Mesenchymal stem cell (in vitro differentiated cells and primary cell): Measurements from ENCODE around the gene TRAF2.
A peak's percentile ranks its signal among the peaks of the same experiment; 100 is the strongest.
"Not testable (repeated sequence)": the region's sequence is repeated elsewhere in the genome, so short reads cannot be mapped to it uniquely, and the experiment has no call there.

ENCODE experiments used
- DNase-seq: peaks from one replicate; pipeline ENCODE4 v3.0.0-alpha.2; 2013
- H2AFZ ChIP-seq: one replicate; pipeline ENCODE4 v1.6.1; 2013; ENCODE audit warnings: low read depth, mild to moderate bottlenecking, control low read depth, inconsistent platforms, low read length, moderate library complexity
- H2AK5ac ChIP-seq: 2 replicates; pipeline ENCODE4 v1.6.1; 2013; ENCODE audit warnings: low read length, moderate library complexity, mild to moderate bottlenecking, inconsistent platforms; ENCODE audit not compliant: severe bottlenecking
- H2BK120ac ChIP-seq: one replicate; pipeline ENCODE4 v1.6.1; 2013; ENCODE audit warnings: low read depth, mild to moderate bottlenecking, inconsistent platforms, low read length, moderate library complexity
- H2BK12ac ChIP-seq, 2 experiments: one replicate each; pipeline ENCODE4 v1.6.1; 2013; ENCODE audit warnings: inconsistent platforms in 2 of 2, low read length in 2 of 2, mild to moderate bottlenecking in 2 of 2, moderate library complexity in 2 of 2, control low read depth in 1 of 2
- H2BK15ac ChIP-seq: one replicate; pipeline ENCODE4 v1.6.1; 2013; ENCODE audit warnings: mild to moderate bottlenecking, low read depth, inconsistent platforms; ENCODE audit not compliant: poor library complexity, severe bottlenecking
- H2BK5ac ChIP-seq: 2 replicates; pipeline ENCODE4 v1.6.1; 2013; ENCODE audit warnings: low read depth, mild to moderate bottlenecking, low read length, control low read depth, inconsistent platforms; ENCODE audit not compliant: poor library complexity, severe bottlenecking
- H3K14ac ChIP-seq, 2 experiments: one replicate each; pipeline ENCODE4 v1.6.1; 2013; ENCODE audit warnings: inconsistent platforms in 2 of 2, low read length in 2 of 2, control low read depth in 1 of 2, mild to moderate bottlenecking in 1 of 2, moderate library complexity in 1 of 2
- H3K18ac ChIP-seq, 2 experiments: one replicate each; pipeline ENCODE4 v1.6.1; 2013; ENCODE audit warnings: inconsistent platforms in 2 of 2, low read length in 2 of 2, control low read depth in 1 of 2, low read depth in 1 of 2, mild to moderate bottlenecking in 1 of 2
- H3K23ac ChIP-seq, 2 experiments: one replicate each; pipeline ENCODE4 v1.6.1; 2013; ENCODE audit warnings: inconsistent platforms in 2 of 2, low read length in 2 of 2, mild to moderate bottlenecking in 2 of 2, moderate library complexity in 2 of 2, control low read depth in 1 of 2
- H3K27ac ChIP-seq: 2 replicates; pipeline ENCODE4 v1.5.1; 2013; ENCODE audit warnings: mild to moderate bottlenecking, moderate library complexity, low read length, control low read depth, inconsistent platforms; ENCODE audit not compliant: poor library complexity, severe bottlenecking
- H3K27me3 ChIP-seq, 2 experiments: 2 replicates each; pipeline versions ENCODE4 v1.6.1 to v1.7.0; 2013; ENCODE audit warnings: low read length in 2 of 2, mild to moderate bottlenecking in 2 of 2, moderate library complexity in 2 of 2, control low read depth in 1 of 2, inconsistent platforms in 1 of 2; ENCODE audit not compliant: control insufficient read depth in 1 of 2, insufficient read depth in 1 of 2
- H3K36me3 ChIP-seq, 2 experiments: 2 replicates each; pipeline versions ENCODE4 v1.6.1 to v1.7.0; 2013; ENCODE audit warnings: low read length in 2 of 2, control low read depth in 1 of 2, inconsistent platforms in 1 of 2, low read depth in 1 of 2, mild to moderate bottlenecking in 1 of 2; ENCODE audit not compliant: insufficient read depth in 2 of 2, control insufficient read depth in 1 of 2
- H3K4ac ChIP-seq, 2 experiments: one replicate each; pipeline ENCODE4 v1.6.1; 2013; ENCODE audit warnings: inconsistent platforms in 2 of 2, low read length in 2 of 2, mild to moderate bottlenecking in 2 of 2, moderate library complexity in 2 of 2, control low read depth in 1 of 2, low read depth in 1 of 2
- H3K4me1 ChIP-seq: 2 replicates; pipeline ENCODE4 v1.6.1; 2013; ENCODE audit warnings: low read depth, low read length, control low read depth; ENCODE audit not compliant: control insufficient read depth, insufficient read depth
- H3K4me2 ChIP-seq: 2 replicates; pipeline ENCODE4 v1.6.1; 2013; ENCODE audit warnings: low read length, mild to moderate bottlenecking, inconsistent platforms; ENCODE audit not compliant: poor library complexity, severe bottlenecking
- H3K4me3 ChIP-seq, 2 experiments: 2 replicates each; pipeline versions ENCODE4 v1.5.1 to v1.7.0; 2013; ENCODE audit warnings: low read length in 2 of 2, mild to moderate bottlenecking in 2 of 2, control low read depth in 1 of 2, low read depth in 1 of 2; ENCODE audit not compliant: insufficient read depth in 1 of 2
- H3K79me1 ChIP-seq: replicated peaks from 2 replicates; pipeline ENCODE4 v1.6.1; 2013; ENCODE audit warnings: mild to moderate bottlenecking, control low read depth, low read length, inconsistent platforms; ENCODE audit not compliant: poor library complexity, severe bottlenecking
- H3K9ac ChIP-seq: 2 replicates; pipeline ENCODE4 v1.7.0; 2013; ENCODE audit warnings: mild to moderate bottlenecking, low read length, moderate library complexity
- H3K9me3 ChIP-seq: 2 replicates; pipeline ENCODE4 v1.7.0; 2013; ENCODE audit warnings: mild to moderate bottlenecking, low read length; ENCODE audit not compliant: control insufficient read depth
- H4K8ac ChIP-seq: one replicate; pipeline ENCODE4 v1.6.1; 2013; ENCODE audit warnings: inconsistent platforms, mild to moderate bottlenecking, low read length, moderate library complexity
- H4K91ac ChIP-seq: one replicate; pipeline ENCODE4 v1.6.1; 2013; ENCODE audit warnings: mild to moderate bottlenecking, low read length, inconsistent platforms
- WGBS: methylation state at CpG from one replicate; pipeline ENCODE4 v1.1.7; 2013; ENCODE audit warnings: mixed read lengths; 5-methylcytosine and 5-hydroxymethylcytosine counted together

Gene TRAF2

GRCh38 chr9:136843159-136843800 is 43.0 kb upstream of the TRAF2 start:
- WGBS: 79% methylated on average over 21 of the region's 21 CpGs
- H3K9ac ChIP-seq, DNase-seq, H3K23ac ChIP-seq, H4K8ac ChIP-seq, H3K4me3 ChIP-seq, H2AK5ac ChIP-seq, H2BK5ac ChIP-seq, H3K14ac ChIP-seq, H2AFZ ChIP-seq, H3K9me3 ChIP-seq, H3K18ac ChIP-seq, H4K91ac ChIP-seq, H2BK15ac ChIP-seq: not testable (repeated sequence)
- H3K4ac ChIP-seq: peak overlapping the region in 1 of 2 experiments; percentile 54
- peaks cover 10% of the 10 kb centered on the region for H3K79me1 ChIP-seq
- H3K27me3 ChIP-seq: peaks cover 0 to 22% of the 10 kb centered on the region in 2 experiments
- H2BK120ac ChIP-seq: peak overlapping the region; percentile 15
- H3K4me2 ChIP-seq: peak overlapping the region; percentile 74
- peak overlapping the region; percentile 46 for H3K27ac ChIP-seq
- peaks cover 62% of the 10 kb centered on the region for H3K4me1 ChIP-seq
- H2BK12ac ChIP-seq: peak overlapping the region in 1 of 2 experiments; percentile 38
- H3K36me3 ChIP-seq: peaks cover 10 to 55% of the 10 kb centered on the region in 2 experiments

- H3K27ac ChIP-seq, H3K4ac ChIP-seq, H2BK12ac ChIP-seq, H4K91ac ChIP-seq, H3K9me3 ChIP-seq, H4K8ac ChIP-seq, H2AK5ac ChIP-seq, H2BK5ac ChIP-seq, H3K9ac ChIP-seq, H3K4me2 ChIP-seq, H3K18ac ChIP-seq, H2BK15ac ChIP-seq, H2AFZ ChIP-seq, H2BK120ac ChIP-seq, H3K23ac ChIP-seq, H3K14ac ChIP-seq, H3K4me3 ChIP-seq: not testable (repeated sequence)
- 70% methylated on average over 96 of the region's 99 CpGs for WGBS
- H3K27me3 ChIP-seq: peaks cover 0 to 22% of the 10 kb centered on the region in 2 experiments
- H3K4me1 ChIP-seq: peaks cover 57% of the 10 kb centered on the region
- DNase-seq: peak; percentile 25
- H3K36me3 ChIP-seq: peaks cover 9 to 47% of the 10 kb centered on the region in 2 experiments
- H3K79me1 ChIP-seq: peaks cover 10% of the 10 kb centered on the region
These were observed 42.2 kb upstream of the TRAF2 start for GRCh38 chr9:136843801-136844740.

GRCh38 chr9:136844761-136845464 is 41.4 kb upstream of the TRAF2 start:
- Histone ChIP-seq H2BK120ac (no peak overlapping the region), H3K14ac (no peak overlapping the region), H3K9me3 (no peaks in the 10 kb centered on the region), H3K79me1 (peaks cover 14% of the 10 kb centered on the region), H3K9ac (no peak overlapping the region), H2BK12ac (no peak overlapping the region), H3K4me2 (no peak overlapping the region), H3K4me3 (no peak overlapping the region), H3K23ac (no peak overlapping the region), H3K4me1 (peaks cover 52% of the 10 kb centered on the region), H2BK5ac (no peak overlapping the region), H3K4ac (no peak overlapping the region), H4K8ac (no peak overlapping the region), H2AFZ (no peak overlapping the region), H3K36me3 (peaks cover 2 to 39% of the 10 kb centered on the region in 2 experiments), H4K91ac (no peak overlapping the region), H3K27ac (no peak overlapping the region), H3K18ac (no peak overlapping the region), H2BK15ac (no peak overlapping the region), H2AK5ac (no peak overlapping the region), H3K27me3 (peaks cover 0 to 22% of the 10 kb centered on the region in 2 experiments)
- 95% methylated on average over 64 of the region's 88 CpGs for WGBS
- no peak for DNase-seq
